Esophagus squamous epithelium (tissue), 4 donors: ENCODE measurements around the gene ARHGAP25.

Experiments
- CTCF ChIP-seq, 6 experiments: fragments of 450-650 bp in 4 of 6; fragments of 200-600 bp in 2 of 6; sonication (generic) in 2 of 6; IDR thresholded peaks; one replicate each; pipeline ENCODE4 v1.5.1; 2016 to 2019; ENCODE audit warnings: antibody characterized with exemption in 6 of 6, mild to moderate bottlenecking in 4 of 6, moderate library complexity in 4 of 6
- POLR2A ChIP-seq, 4 donors: fragments of 450-650 bp; IDR thresholded peaks; one replicate each; pipeline ENCODE4 v1.6.1; 2017; ENCODE audit warnings: antibody characterized with exemption in 4 of 4, mild to moderate bottlenecking in 4 of 4, moderate library complexity in 3 of 4

GRCh38 chr2:68693951-68694350 is 40.7 kb upstream of the ARHGAP25 start:
- TF ChIP-seq POLR2A (IDR thresholded peaks at IDR 0.05) (no peak), CTCF (IDR thresholded peaks at IDR 0.05) (no peak)
